Measurements from ENCODE around the gene DCXR.

Gene DCXR

GRCh38 chr17:82021107-82021899 lies 16.2 kb downstream of the DCXR start:
- DNase-seq: no peak

GRCh38 chr17:82020572-82021106 lies 16.9 kb downstream of the DCXR start:
- no peak for DNase-seq

GRCh38 chr17:82019690-82020571 lies 17.6 kb downstream of the DCXR start:
- DNase-seq: no peak

- no peak for DNase-seq
Measured at GRCh38 chr17:82018989-82019689, 18.4 kb downstream of the DCXR start.

- DNase-seq: no peak
Measured at GRCh38 chr17:82018152-82018988, 19.1 kb downstream of the DCXR start.

- no peak for DNase-seq
Measured at GRCh38 chr17:82017612-82018151, 19.8 kb downstream of the DCXR start.

GRCh38 chr17:82016875-82017459 lies 20.5 kb downstream of the DCXR start:
- DNase-seq: no peak

GRCh38 chr17:82016061-82016874 lies 21.2 kb downstream of the DCXR start:
- DNase-seq: no peak

- no peak for DNase-seq
Measured at GRCh38 chr17:82015311-82015971, 22.1 kb downstream of the DCXR start.

- DNase-seq: no peak
Measured at GRCh38 chr17:82014971-82015310, 22.6 kb downstream of the DCXR start.

- DNase-seq: no peak
Measured at GRCh38 chr17:82014432-82014831, 23.1 kb downstream of the DCXR start.

GRCh38 chr17:82013772-82014321 lies 23.6 kb downstream of the DCXR start:
- DNase-seq: no peak

GRCh38 chr17:82013341-82013740 lies 24.2 kb downstream of the DCXR start:
- no peak for DNase-seq

- DNase-seq: no peak
Measured at GRCh38 chr17:82012640-82013295, 24.7 kb downstream of the DCXR start.

GRCh38 chr17:82012261-82012639 lies 25.2 kb downstream of the DCXR start:
- no peak for DNase-seq

- DNase-seq: no peak
Measured at GRCh38 chr17:82011617-82012187, 25.8 kb downstream of the DCXR start.

- DNase-seq: no peak
Measured at GRCh38 chr17:82010575-82011525, 26.6 kb downstream of the DCXR start.

- DNase-seq: no peak
Measured at GRCh38 chr17:82009413-82009812, 28.1 kb downstream of the DCXR start.
